NCI-H345 treated with DMSO at 0.1 percent for 48 hours (cell line): ENCODE data around the gene OR7C1.
"Not testable (repeated sequence)": the region's sequence is repeated elsewhere in the genome, so short reads cannot be mapped to it uniquely, and the experiment has no call there.

Experiments used
- DNase-seq: peaks from one replicate; lab custom pipeline; 2025; ENCODE audit not compliant: unreplicated experiment; lab: John Stamatoyannopoulos, UW

The OR7C1 gene

DNA sequence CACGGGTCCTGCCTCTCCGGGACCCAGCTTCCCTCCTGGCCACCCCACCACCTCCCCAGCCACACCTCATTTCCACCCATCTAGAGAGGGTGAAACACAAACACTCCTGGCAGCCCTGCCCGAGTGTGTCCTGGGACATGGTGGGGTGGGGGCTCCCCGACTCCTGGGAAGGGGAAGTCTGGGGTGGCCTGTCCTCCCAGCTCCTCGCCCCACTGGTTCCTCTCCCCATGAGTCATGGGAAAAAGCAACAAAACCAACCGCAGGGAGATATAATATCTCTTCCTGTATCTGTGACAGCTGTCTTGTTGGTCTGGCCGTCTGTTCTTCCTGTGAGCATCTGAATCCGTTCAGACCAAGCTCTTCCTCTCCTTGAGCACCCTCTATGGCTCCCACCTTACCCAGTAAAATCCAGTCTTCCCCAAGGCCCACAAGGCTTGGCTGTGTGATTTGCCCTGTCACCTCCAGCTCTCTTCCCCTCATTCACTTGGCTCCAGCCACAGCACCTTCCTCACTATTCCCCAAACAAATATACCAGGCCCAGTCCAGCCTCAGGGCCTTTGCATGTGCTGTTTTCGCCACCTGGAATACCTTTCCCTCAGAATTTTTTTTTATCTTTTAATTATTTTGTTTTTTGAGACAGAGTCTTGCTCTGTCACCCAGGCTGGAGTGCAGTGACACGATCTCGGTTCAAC lies 49.7 kb downstream of the OR7C1 start:
- DNase-seq = not testable (repeated sequence)

GRCh38 chr19:14784730-14785101 lies 50.3 kb downstream of the OR7C1 start:
- not testable (repeated sequence) for DNase-seq

DNA sequence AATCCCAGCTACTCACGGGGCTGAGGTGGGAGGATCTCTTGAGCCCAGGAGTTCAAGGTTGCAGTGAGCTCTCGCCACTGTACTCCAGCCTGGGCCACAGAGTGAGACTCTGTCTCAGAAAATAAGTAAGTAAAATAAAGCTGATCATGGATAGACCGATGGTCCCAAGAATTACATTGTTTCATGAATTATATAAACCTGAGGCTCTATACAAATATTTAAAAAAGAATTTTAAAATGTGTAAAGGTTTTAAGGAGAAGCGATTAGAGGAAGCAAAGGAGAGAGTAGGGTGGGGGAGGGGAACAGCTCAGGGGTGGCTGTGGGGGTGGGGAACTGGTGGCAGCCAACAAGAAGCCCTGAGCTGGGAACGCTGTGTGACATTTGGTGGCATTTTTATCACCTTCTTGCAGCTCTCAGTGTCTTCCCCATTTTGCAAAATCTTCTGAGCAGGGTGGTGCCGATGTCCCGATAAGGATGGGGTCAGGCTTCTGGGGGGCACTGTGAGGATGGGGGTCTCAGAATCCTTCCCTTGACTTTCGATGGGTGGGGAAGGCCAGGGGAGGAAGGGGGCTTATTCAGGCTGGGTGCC lies 51.5 kb downstream of the OR7C1 start:
- DNase-seq = not testable (repeated sequence)

GRCh38 chr19:14782626-14783409 lies 52.2 kb downstream of the OR7C1 start:
- no peak for DNase-seq

- DNase-seq = not testable (repeated sequence)
Observed at GRCh38 chr19:14781713-14782536, 53.1 kb downstream of the OR7C1 start.

DNA sequence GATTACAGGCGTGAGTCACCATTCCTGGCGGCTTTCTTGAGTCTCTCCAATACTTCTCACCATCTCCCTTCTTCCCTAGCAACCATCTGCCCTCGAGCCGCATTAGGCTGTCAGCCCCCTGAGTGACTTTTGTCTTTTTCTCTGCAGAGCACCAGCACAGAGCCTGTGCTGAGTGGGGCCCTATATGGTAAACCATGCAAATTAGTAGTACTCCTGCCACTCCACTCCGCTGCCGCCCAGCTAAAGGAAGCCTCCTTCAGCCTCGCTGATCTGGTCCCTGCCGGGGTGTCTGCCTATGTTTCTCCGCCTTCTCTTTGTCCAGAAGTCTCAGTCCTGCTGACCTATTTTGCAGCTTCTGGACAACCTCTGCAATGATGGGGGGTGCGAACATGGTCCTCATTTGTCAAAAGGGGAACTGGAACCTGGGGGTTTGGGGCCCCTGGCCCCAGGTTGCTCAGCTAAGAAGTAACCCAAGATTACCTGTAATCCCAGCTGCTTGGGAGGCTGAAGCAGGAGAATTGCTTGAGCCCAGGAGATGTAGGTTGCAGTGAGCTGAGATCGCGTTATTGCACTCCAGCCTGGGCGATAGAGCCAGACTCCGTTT lies 54.3 kb downstream of the OR7C1 start:
- not testable (repeated sequence) for DNase-seq

DNA sequence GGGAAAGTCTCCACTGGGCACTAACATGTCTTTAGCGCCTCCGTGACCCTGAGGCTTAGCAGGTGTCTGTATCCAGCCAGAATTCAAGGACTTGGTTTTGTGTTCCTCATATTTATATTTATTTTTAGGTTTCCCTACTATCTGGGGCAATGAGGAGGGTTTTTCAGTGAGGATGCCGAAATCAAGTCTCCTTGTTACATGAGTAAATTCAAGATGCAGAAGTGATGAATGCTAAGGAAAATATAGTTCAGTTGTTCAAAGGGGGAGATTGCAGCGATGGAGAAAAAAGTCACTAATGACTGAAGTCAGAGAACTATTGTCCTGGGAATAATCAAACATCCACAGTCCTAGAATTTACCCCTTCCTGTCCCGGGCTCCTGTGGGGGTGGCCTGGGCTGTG lies 55.8 kb downstream of the OR7C1 start:
- no peak for DNase-seq

DNA sequence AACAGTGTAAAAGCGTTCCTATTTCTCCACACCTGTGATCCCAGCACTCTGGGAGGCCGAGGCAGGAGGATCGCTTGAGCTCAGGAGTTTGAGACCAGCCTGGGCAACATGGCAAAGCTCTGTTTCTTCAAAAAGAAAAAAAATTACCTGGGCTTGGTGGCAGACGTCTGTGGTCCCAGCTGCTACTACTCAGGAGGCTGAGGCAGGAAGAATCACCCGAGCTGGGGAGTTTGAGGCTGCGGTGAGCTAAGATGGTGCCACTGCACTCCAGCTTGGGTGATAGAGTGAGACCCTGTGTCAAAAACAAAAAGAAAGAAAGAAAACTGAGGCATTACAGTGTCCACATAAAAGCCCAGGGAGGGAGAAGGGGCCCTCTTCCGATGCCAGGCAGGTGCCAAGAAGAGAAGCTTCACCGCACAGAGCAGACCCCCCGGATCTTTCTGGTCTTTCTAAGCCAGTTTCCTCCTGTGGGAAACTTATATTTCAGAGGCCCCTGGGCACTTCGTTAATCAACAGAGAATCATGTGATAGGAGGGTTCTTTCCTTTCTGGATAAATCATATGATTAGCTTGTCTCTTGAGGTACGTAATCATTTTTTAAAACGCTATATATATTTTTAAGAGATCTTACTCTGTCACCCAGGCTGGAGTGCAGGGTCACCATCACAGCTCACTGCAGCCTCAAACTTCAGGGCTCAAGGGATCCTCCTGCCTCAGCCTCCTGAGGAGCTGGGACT lies 56.7 kb downstream of the OR7C1 start, which contains the start of gene ADGRE2:
Gene ADGRE2, minus strand, starts transcription at position 451 of the 736 bp plus-strand sequence. CDS start 1,804 bp downstream, outside the sequence.
- DNase-seq = not testable (repeated sequence)

- DNase-seq = not testable (repeated sequence)
Observed at GRCh38 chr19:14777645-14778044, 57.3 kb downstream of the OR7C1 start.

- no peak for DNase-seq
Observed at GRCh38 chr19:14775869-14776586, 59.0 kb downstream of the OR7C1 start.

DNA sequence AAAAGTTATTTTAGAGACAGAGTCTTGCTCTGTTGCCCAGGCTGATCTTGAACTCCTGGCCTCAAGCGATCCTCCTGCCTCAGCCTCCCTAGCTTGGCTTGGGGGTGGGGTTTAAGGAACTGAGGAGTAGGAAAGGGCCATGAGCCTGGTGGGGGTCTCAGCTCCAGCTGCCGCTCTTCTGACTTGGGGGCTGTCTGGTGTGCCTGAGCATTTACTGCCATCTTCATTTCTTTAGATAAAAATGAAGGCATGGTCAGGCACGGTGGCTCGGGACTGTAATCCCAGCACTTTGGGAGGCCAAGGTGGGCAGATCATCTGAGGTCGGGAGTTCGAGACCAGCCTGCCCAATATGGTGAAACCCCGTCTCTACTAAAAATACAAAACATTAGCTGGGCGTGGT lies 59.7 kb downstream of the OR7C1 start:
- not testable (repeated sequence) for DNase-seq

GRCh38 chr19:14774373-14774772 lies 60.6 kb downstream of the OR7C1 start:
- no peak for DNase-seq

DNA sequence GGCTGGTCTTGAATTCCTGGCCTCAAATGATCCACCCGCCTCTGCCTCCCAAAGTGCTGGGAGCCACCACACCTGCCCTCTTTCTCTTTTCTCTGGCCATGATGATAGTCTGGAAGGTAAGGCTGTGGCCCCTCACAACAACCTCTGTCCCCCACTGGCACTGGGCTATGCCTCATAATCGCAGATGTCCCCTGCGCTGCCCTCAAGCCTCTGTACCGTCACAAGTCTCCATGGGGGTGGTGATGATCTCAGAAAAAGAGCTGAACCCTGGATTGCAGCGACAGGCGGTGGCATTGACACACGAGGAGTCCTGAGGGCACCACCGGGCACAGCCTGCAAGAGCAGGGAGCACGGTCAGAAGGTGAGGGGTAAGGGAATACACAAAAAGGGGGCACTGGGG lies 61.3 kb downstream of the OR7C1 start:
- not testable (repeated sequence) for DNase-seq

- no peak for DNase-seq
Observed at GRCh38 chr19:14772995-14773394, 62.0 kb downstream of the OR7C1 start.

DNA sequence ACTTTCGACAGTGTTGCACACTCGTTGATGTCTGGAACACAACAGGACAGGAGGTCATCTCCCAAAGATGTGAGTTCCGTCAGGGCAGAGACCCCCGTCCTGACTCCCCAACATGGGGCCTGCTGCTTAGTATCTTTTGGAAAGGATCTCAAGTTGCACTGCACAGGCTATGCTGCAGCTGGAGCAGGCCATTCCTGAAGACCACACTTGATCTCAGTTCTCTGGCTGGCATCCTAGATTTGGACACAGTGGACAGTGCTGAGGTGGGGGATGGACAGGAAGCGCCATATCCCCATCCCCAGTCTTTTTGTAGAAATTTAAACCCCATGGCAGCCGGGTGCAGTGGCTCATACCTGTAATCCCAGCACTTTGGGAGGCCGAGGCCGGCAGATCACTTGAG lies 62.5 kb downstream of the OR7C1 start:
- no peak for DNase-seq

- no peak for DNase-seq
Observed at GRCh38 chr19:14770944-14771839, 63.8 kb downstream of the OR7C1 start.

- no peak for DNase-seq
Observed at GRCh38 chr19:14770136-14770535, 64.8 kb downstream of the OR7C1 start.

DNA sequence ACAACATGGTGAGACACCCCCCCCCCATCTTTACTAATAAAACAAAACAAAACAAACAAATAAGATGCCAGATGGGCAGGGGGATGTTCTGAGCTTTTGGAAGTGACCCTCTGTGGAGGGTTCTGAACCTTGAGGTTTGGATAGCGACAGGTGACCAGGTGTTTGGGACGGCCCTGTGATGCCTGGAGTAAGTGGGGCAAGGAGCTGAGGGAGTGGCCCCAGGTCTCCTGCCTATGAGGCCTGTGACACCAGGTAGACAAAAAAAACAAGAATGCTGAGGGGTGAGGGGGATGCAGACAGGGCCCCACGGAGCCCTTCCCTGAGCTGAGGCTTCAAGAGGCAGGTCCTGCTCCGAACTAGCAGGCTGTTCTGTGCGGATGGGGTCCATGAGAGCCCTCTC lies 65.8 kb downstream of the OR7C1 start:
- no peak for DNase-seq
